Activated naive CD4-positive, alpha-beta T cell treated with anti-CD3 and anti-CD28 coated beads, Interleukin-2, amount 50 U/mL, for 24 hours (primary cell): ENCODE results near the gene LMF1.

Source experiments
- H3K27ac Mint-ChIP-seq: one replicate; pipeline ENCODE4 v1.8.0; 2021; ENCODE audit warnings: mild to moderate bottlenecking, mixed read lengths
- H3K27me3 Mint-ChIP-seq: one replicate; pipeline ENCODE4 v1.8.0; 2021; ENCODE audit warnings: mixed read lengths
- H3K36me3 Mint-ChIP-seq: one replicate; pipeline ENCODE4 v1.8.0; 2021; ENCODE audit warnings: mixed read lengths
- H3K4me1 Mint-ChIP-seq: one replicate; pipeline ENCODE4 v1.8.0; 2021; ENCODE audit warnings: mixed read lengths
- H3K4me3 Mint-ChIP-seq: one replicate; pipeline ENCODE4 v1.8.0; 2021; ENCODE audit warnings: mild to moderate bottlenecking, mixed read lengths
- H3K9me3 Mint-ChIP-seq: one replicate; pipeline ENCODE4 v1.8.0; 2021; ENCODE audit warnings: mixed read lengths

Gene LMF1

DNA sequence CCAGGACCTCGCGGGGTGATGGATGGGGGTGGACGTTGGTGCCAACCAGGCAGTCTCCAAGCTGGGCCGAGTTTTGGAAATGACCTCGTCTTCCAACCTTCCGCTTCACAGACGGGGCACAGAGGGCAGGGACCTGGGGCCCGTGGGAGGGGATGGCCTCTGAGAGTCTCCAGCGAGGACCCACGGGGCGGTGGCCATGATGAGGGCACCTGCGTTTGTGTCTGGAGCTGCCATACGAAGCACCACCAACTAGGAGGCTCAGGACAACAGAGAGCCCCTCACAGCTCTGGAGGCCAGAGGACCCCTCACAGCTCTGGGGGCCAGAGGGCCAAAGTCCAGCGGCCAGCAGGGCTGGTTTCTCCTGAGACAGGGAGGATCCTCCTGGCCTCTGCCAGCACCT, 37.3 kb upstream of the LMF1 start:
- Mint-ChIP-seq H3K27ac (peak overlapping the region; percentile 17), H3K9me3 (no peaks in the 10 kb centered on the region), H3K36me3 (no peaks in the 10 kb centered on the region), H3K4me3 (no peak overlapping the region), H3K27me3 (no peaks in the 10 kb centered on the region), H3K4me1 (peaks cover 30% of the 10 kb centered on the region)

- Mint-ChIP-seq H3K4me1 (peaks cover 36% of the 10 kb centered on the region), H3K27me3 (no peaks in the 10 kb centered on the region), H3K9me3 (no peaks in the 10 kb centered on the region), H3K36me3 (no peaks in the 10 kb centered on the region), H3K27ac (no peak overlapping the region), H3K4me3 (no peak overlapping the region)
Observed at GRCh38 chr16:1007284-1007850, 36.6 kb upstream of the LMF1 start.

DNA sequence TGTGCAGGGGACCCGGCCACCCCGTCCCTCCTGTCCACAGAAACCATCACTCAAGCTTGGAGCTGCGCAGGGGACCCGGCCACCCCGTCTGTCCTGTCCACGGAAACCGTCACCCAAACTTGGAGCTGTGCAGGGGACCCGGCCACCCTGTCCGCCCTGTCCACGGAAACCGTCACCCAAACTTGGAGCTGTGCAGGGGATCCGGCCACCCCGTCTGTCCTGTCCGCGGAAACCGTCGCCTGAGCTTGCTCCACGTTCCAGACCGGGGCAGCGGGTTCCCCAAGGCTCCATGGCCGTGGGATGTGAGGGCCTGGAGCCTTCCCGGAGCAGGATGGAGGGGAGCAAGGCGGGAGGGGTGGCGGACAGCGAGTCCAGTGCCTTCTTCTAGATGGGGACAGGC, 36.0 kb upstream of the LMF1 start:
- Mint-ChIP-seq H3K36me3 (no peaks in the 10 kb centered on the region), H3K27ac (no peak overlapping the region), H3K9me3 (no peaks in the 10 kb centered on the region), H3K27me3 (no peaks in the 10 kb centered on the region), H3K4me1 (peaks cover 40% of the 10 kb centered on the region), H3K4me3 (no peak overlapping the region)

DNA sequence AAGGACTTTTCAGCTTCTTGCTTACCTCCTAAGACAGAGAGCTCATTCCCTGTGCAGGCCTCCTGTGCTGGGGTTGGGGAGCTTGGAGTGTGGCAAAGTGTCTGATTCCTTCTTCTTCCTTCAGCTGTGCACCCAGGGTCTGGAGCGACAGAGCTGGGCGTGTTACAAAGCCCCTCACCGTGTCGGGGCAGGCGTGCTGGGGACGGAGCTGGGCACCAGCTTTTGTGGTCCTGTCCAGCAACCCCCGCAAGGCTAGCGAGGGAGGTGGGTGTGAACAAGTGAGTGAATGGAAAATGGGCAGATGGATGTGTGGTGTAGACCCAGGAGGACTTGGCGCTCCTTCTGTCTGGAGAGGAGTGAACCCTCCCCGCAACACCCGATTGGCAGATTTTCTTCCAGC, 34.5 kb upstream of the LMF1 start:
- Mint-ChIP-seq H3K27ac (peak overlapping the region; percentile 4), H3K36me3 (no peaks in the 10 kb centered on the region), H3K9me3 (no peaks in the 10 kb centered on the region), H3K4me1 (peaks cover 40% of the 10 kb centered on the region), H3K27me3 (no peaks in the 10 kb centered on the region), H3K4me3 (peak overlapping the region; percentile 30)

DNA sequence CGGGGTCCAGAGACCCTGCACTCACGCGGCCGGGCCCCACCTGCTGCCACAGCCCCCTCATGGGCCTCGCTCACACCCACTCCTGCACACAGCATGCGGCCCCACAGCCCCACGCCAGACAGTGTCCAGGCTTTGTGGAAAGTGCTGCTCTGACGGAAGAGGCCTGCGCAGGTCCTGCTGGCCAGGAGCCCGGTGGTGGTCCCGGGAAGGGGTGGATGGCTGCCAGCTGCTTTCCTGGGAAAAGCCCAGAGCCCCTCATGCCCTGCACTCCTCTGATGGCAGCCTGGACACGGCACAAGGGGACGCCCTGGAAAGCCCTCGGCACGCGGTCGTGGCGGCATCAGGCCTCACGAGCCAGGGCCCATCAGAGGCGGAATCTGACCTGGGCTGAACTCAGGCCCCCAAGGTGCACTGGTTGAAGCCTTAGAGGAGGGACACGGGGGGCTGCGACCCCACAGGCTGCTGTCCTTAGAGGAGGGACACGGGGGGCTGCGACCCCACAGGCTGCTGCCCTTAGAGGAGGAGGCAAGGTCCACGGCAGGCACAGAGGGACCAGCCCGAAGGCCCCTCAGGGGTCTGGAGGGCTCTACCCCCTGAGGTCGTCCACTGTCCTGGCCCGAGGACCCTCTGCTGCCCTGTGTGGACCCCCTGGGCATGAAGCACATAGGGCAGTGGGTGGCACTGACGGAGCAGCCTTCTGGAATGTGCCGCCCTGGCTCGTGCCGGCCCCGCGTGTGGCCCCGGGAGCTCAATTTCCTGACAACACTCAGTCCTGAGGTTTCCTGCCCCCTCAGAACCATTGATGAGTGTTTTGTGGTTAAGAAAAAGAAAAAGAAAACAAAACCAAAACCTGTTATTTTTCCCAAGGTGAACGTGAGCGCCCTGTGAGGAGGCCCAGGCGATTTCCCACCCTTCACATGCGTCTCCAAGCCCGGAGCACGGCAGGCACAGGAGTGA, 32.9 kb upstream of the LMF1 start:
- H3K36me3 Mint-ChIP-seq, result no peaks in the 10 kb centered on the region
- H3K4me3 Mint-ChIP-seq, result peak overlapping the region; percentile 77
- H3K4me1 Mint-ChIP-seq, result peaks cover 40% of the 10 kb centered on the region
- H3K27ac Mint-ChIP-seq, result peak overlapping the region; percentile 86
- H3K9me3 Mint-ChIP-seq, result no peaks in the 10 kb centered on the region
- H3K27me3 Mint-ChIP-seq, result no peaks in the 10 kb centered on the region

DNA sequence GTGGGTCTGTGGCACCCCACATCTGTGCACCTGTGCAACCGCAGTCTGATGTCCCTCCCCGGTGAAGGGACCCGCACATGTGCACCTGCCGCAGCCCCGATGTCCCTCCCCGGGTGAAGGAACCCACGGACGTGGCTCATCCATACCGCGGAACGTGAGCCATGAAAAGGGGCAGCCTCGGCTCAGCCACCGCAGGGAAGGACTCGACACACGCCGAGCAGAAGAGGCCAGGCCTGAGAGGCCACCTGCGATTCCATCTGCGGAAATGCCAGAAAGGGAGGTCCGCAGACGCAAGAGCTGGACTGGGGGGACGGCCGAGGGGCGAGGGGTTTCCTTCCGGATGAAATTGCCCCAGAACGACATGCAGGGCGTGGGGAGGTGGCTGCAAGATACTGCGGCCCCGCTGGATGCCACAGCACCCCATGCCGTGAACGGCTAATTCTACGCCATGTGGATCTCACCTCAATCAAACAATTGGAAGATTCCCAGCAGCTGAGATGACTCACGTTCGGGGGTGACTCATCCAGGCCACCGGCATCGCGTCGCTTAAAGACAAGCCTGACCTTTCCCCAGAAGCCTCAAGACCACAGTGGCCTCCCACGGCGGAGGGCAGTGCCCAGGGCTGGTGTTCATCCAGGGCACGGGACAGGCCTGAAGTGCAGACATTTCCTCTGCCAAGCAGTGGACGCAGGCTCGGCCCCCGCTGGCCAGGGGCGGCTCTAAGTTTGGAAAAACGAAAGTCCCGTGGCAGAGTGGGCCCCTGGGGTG, 31.8 kb upstream of the LMF1 start:
- Mint-ChIP-seq H3K4me3 (peak overlapping the region; percentile 33), H3K36me3 (no peaks in the 10 kb centered on the region), H3K4me1 (peaks cover 49% of the 10 kb centered on the region), H3K27me3 (no peaks in the 10 kb centered on the region), H3K9me3 (no peaks in the 10 kb centered on the region), H3K27ac (peak overlapping the region; percentile 72)

GRCh38 chr16:1001096-1001495, 30.3 kb upstream of the LMF1 start:
- Mint-ChIP-seq H3K27ac (no peak overlapping the region), H3K27me3 (no peaks in the 10 kb centered on the region), H3K9me3 (no peaks in the 10 kb centered on the region), H3K4me3 (no peak overlapping the region), H3K36me3 (no peaks in the 10 kb centered on the region), H3K4me1 (peaks cover 60% of the 10 kb centered on the region)

DNA sequence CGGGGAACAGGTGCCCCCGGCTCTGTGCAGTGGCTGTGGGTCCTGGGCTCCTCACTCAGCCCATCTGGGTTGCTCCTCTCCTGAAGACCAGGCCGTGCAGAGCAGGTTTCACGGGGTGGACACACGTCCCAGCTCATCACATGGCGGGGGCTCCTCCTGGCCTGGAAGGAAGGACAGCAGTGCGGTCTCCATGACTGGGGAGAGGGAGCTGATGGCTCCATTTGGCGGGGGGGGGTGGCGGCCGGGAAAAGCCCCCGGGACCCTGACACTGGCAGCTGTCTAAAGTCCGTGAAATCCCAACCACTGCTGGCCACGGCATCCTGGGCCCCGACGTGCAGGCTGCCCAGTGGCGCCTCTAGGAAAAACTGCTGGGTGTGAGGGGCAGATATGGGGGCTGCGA, 29.8 kb upstream of the LMF1 start:
- Mint-ChIP-seq H3K9me3 (no peaks in the 10 kb centered on the region), H3K27ac (no peak overlapping the region), H3K27me3 (no peaks in the 10 kb centered on the region), H3K36me3 (no peaks in the 10 kb centered on the region), H3K4me3 (no peak overlapping the region), H3K4me1 (peaks cover 60% of the 10 kb centered on the region)

- Mint-ChIP-seq H3K4me1 (peaks cover 65% of the 10 kb centered on the region), H3K27me3 (no peaks in the 10 kb centered on the region), H3K9me3 (no peaks in the 10 kb centered on the region), H3K36me3 (no peaks in the 10 kb centered on the region), H3K4me3 (no peak overlapping the region), H3K27ac (no peak overlapping the region)
Observed at GRCh38 chr16:999677-1000076, 28.9 kb upstream of the LMF1 start.

DNA sequence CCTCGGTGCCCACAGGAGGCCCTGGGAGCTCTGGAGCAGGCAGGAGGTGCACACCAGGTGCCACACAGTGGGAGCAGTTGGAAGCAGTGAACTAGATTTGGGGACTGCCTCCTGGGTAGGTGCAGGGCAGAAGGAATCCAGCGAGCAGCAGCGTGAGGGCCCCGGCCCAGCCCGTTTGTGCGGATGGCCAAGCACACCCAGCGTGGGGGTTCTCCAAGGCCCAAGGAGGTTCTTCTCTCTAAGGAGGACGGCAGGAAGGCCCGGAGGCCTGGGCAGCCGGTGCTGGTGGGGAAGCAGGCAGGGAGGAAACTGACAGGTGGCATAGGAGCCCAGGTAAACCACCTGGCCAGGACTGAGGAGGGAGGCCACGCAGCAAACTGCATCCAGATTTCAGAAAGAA, 27.8 kb upstream of the LMF1 start:
- H3K27me3 Mint-ChIP-seq, result no peaks in the 10 kb centered on the region
- peak overlapping the region; percentile 42 for H3K4me3 Mint-ChIP-seq
- no peaks in the 10 kb centered on the region for H3K9me3 Mint-ChIP-seq
- no peaks in the 10 kb centered on the region for H3K36me3 Mint-ChIP-seq
- peak overlapping the region; percentile 65 for H3K27ac Mint-ChIP-seq
- peaks cover 60% of the 10 kb centered on the region for H3K4me1 Mint-ChIP-seq

GRCh38 chr16:998211-998610, 27.4 kb upstream of the LMF1 start:
- peaks cover 60% of the 10 kb centered on the region for H3K4me1 Mint-ChIP-seq
- no peaks in the 10 kb centered on the region for H3K27me3 Mint-ChIP-seq
- no peaks in the 10 kb centered on the region for H3K9me3 Mint-ChIP-seq
- no peaks in the 10 kb centered on the region for H3K36me3 Mint-ChIP-seq
- H3K27ac Mint-ChIP-seq, result no peak overlapping the region
- H3K4me3 Mint-ChIP-seq, result peak overlapping the region; percentile 78

DNA sequence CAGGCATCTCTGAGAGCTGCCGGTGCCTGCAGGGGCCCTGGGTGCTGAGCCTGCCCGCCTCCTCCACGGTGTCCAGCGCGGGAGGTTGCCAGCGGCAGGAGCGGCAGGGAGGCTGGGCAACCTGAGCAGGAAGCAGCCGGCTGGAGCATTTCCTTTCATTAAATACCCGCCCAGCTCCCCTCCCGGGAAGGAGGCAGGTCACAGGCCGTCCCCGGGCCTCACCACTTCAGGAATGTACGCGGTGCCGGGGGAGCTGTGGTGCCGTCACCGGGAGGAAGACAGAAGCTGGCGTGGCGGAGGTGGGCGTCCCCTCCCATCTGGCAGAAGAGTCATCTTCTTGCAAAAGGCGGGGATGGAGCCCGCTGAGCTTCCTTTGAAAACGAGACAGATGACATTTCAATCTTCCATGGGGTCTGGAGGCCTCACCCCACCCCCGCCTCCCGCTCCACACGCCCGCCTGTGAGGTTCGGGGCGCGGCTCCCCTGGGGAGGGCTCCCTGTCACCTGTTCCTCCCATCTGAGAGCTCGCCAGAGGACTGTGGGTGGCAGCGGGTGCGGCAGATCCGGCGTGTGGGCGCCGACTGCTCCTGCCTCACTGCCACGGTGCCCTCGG, 26.8 kb upstream of the LMF1 start:
- Mint-ChIP-seq H3K9me3 (no peaks in the 10 kb centered on the region), H3K27me3 (no peaks in the 10 kb centered on the region), H3K27ac (no peak overlapping the region), H3K36me3 (no peaks in the 10 kb centered on the region), H3K4me1 (peaks cover 55% of the 10 kb centered on the region), H3K4me3 (peak overlapping the region; percentile 78)

- Mint-ChIP-seq H3K27me3 (no peaks in the 10 kb centered on the region), H3K4me1 (peaks cover 50% of the 10 kb centered on the region), H3K36me3 (no peaks in the 10 kb centered on the region), H3K9me3 (no peaks in the 10 kb centered on the region), H3K4me3 (peak overlapping the region; percentile 78), H3K27ac (peak overlapping the region; percentile 38)
Observed at GRCh38 chr16:996681-997080, 25.9 kb upstream of the LMF1 start.

DNA sequence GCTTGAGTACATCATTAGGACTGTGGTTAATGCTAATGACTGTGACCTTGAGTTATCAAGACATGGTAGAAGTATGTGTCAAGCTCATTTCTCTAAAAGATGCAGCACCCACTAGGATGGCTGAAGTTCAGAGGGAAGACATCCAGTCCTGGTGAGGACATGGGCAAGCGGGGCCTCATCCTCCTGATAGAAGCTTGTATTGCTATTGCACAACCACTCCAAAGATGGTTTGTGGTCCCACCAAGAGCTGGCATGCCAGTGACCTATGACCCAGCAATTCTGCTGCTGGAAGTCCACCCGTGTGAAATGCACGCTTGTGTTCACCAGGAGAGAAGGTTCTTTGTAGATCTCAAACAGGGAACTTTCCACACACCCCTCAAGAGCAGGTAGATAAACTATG, 25.0 kb upstream of the LMF1 start:
- peak overlapping the region; percentile 78 for H3K4me3 Mint-ChIP-seq
- no peaks in the 10 kb centered on the region for H3K27me3 Mint-ChIP-seq
- no peaks in the 10 kb centered on the region for H3K36me3 Mint-ChIP-seq
- no peaks in the 10 kb centered on the region for H3K9me3 Mint-ChIP-seq
- H3K27ac Mint-ChIP-seq, result no peak overlapping the region
- H3K4me1 Mint-ChIP-seq, result peaks cover 50% of the 10 kb centered on the region

DNA sequence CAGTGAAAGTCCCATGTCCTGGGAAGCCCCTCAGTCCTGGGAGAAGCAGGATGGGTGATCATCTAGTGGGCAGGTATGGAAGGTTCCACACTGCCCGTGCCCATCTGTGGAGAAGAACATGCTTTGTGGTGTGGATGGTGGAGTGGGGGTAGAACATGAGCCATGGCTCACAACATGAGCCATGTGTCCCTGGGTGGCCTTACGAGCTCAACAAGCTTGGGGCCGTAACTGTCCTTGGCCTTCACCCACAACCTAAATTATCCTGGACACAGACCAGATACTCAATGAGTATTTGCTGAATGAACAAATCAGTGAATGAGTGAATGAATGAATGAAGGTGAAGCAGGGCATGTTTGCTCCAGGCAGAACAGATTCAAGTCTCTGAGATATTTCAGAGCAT, 24.3 kb upstream of the LMF1 start:
- H3K4me3 Mint-ChIP-seq, result peak overlapping the region; percentile 20
- no peaks in the 10 kb centered on the region for H3K27me3 Mint-ChIP-seq
- no peaks in the 10 kb centered on the region for H3K36me3 Mint-ChIP-seq
- peaks cover 50% of the 10 kb centered on the region for H3K4me1 Mint-ChIP-seq
- H3K27ac Mint-ChIP-seq, result peak overlapping the region; percentile 41
- no peaks in the 10 kb centered on the region for H3K9me3 Mint-ChIP-seq
